AML-193 (cell line): ENCODE measurements around the gene GIMAP5.
A peak's percentile ranks its signal among the peaks of the same experiment; 100 is the strongest.
"Not testable (repeated sequence)": the region's sequence is repeated elsewhere in the genome, so short reads cannot be mapped to it uniquely, and the experiment has no call there.

Experiments used
- DNase-seq, 2 experiments: peaks; one replicate each; lab custom pipeline; 2025; lab: John Stamatoyannopoulos, UW

GIMAP5 gene

DNA sequence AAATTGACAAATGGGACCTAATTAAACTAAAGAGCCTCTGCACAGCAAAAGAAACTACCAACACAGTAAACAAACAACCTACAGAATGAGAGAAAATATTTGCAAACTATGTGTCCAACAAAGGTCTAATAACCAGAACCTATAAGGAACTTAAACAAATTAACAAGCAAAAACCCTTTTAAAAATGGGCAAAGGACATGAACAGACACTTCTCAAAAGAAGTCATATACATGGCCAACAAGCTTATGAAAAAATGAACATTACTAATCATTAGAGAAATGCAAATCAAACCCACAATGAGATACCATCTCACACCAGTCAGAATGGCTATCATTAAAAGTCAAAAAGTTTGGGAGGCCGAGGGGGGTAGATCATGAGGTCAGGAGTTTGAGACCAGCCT, 36.9 kb downstream of the GIMAP5 start:
- DNase-seq = not testable (repeated sequence)

DNA sequence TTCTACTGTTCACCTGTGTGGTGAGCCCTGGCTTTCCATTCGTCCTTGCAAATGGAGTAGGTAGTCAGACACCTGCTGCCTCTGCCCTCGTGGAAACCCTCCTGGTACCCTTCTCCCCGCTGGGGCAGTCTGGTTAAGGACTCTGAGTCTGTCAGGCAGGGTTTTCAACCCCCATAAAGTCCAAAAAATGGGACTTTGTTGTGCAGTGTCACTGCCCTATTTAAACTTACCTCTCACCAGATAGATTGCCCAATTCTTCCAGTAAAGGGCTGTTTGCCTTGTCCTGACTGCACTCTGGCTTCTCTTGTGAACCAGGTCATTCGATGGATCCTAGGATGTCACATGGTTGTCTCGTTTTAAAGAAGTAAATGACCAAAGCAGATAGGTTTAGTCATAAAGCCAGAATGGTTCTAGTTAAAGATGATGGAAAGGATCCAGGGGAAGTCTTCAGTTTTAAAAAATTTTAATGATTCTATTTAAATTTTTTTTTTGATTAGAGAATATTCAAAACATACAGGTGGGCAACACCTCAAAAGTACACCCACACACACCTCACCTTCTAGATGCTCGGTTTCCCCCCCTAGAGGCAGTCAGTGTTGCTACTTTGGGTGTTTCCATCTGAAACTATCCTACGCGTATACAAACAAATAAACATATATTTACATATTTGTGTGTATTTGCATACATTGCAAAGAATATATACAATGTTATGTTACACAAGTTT, 41.0 kb downstream of the GIMAP5 start:
- no peak for DNase-seq

DNA sequence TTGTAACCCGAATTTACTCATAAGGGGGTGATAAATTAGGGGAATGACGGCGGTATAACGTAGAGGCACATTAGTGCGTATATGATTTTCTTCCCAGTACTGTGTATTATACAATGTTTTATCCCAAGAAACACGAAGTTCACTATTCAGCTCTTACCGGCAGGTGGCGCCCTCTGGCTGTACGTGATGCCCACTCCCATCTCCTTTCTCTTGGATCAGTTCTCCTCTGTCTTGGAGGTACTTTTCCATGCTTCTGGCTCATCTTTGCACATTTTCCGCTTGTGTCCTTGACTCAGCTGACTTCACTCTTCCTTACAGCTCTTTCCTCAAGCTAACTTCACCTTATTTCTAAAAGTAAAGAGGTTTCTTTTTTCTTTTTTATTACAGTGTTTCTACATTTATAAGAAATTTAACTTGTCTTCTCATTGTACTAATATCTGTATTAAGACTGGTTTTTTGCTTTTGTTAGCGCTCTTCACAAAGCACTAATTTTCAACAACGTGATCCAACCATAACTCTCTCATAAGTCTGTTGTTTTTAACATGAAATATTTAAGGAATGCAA, 41.6 kb downstream of the GIMAP5 start:
- DNase-seq = peak; percentile 53 to 62

DNA sequence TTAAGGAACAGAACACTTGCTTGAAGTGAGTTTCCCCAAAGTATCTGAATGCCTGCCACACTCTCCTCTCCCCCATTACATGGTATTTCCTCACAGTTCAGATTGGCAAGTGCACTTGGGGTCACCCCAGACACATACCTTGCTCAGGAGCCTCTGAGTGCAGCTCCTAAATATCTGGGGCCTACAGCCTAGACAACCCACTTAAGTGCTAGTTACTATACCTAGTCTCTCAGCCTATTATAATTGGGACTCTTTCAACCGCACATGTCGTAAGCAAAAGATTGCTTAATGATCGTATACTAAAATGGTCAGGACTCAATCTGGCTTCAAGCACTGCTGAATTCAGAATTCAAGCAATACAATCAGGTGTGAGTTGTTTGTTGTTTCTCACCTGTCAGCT, 43.1 kb downstream of the GIMAP5 start:
- DNase-seq = peak; percentile 32 to 45

DNA sequence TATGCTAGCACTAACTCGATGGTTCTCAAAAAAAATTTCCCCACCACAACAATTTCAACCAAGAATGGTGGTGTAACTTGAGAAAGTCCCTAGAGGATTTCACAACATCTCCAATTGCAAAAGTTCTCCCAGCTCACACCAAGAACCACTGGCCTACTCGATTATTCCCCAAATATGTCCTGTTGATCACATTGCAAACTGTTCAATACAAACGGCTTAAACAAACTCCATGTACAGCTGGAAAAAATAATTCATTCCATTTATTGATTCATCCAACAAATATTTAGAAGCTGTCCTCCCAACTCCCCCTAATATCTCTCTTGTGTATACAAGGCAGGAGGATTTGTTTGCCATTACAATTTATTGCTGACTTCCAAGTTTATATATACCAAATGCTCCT, 43.9 kb downstream of the GIMAP5 start:
- DNase-seq = peak; percentile 42 to 47

DNA sequence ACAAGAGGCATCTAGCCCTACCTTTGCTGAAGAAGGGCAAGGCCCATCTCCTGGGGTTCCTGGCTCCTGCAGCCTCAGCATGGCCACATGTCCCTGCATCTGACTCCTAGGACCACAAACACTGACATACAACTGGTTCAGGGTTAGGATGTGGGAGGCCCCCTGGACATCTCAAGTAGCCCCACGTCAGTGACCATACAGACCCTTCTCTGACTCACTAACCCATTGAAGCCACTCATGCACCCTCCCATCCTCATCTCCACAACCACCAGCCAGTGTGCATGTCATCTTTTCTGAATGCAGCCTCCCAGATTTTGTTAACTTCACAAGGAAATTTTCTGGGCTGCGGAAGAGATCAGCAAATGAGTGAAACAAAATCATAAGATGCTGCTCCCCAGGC, 44.7 kb downstream of the GIMAP5 start:
- no peak for DNase-seq

DNA sequence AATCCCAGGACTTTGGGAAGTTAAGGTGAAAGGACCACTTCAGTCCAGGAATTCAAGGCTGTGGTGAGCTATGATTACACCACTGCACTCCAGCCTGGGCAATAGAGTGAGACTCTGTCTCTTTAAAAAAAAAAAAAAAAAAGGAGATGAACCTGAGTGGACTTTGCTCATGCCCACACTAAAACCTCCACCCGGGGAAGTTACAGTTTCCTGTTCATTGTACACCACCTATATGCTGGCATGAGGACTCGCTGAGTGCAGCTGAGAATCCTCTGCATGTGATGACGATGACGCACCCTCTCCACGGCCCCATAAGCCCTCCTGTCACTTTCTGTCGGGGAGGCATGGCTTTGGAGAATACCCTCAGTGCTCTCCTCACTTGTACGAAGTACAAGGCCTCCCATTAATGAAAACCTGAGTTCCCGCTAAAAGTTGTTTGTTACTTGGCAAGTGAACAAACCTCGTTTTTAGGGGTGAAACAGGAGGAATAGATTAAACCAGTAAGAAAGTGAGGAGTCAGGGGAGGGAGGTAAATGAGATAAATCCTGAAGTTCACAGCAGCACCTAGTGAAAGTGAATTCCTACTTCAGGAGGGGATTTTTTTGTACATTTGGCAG, 47.0 kb downstream of the GIMAP5 start:
- no peak for DNase-seq

DNA sequence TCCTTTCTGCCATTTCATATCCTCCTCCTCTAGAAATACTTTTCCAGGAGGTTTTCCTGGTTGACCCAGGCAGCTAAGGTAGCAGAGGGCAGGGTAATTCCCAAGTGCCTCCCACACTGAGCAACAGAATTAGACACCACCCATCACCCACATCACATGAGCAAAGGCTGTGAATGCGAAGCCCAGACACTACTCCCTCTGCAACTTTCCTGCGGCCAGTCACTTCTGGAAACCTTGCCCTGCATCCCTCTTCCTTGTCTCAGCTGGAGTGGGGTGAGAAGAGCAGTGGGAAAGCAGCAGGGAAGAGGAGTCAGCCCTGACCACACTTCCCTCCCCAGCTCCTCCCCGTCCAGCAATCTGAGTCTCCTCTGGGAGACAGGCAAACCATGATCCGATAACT, 47.7 kb downstream of the GIMAP5 start:
- DNase-seq = no peak

DNA sequence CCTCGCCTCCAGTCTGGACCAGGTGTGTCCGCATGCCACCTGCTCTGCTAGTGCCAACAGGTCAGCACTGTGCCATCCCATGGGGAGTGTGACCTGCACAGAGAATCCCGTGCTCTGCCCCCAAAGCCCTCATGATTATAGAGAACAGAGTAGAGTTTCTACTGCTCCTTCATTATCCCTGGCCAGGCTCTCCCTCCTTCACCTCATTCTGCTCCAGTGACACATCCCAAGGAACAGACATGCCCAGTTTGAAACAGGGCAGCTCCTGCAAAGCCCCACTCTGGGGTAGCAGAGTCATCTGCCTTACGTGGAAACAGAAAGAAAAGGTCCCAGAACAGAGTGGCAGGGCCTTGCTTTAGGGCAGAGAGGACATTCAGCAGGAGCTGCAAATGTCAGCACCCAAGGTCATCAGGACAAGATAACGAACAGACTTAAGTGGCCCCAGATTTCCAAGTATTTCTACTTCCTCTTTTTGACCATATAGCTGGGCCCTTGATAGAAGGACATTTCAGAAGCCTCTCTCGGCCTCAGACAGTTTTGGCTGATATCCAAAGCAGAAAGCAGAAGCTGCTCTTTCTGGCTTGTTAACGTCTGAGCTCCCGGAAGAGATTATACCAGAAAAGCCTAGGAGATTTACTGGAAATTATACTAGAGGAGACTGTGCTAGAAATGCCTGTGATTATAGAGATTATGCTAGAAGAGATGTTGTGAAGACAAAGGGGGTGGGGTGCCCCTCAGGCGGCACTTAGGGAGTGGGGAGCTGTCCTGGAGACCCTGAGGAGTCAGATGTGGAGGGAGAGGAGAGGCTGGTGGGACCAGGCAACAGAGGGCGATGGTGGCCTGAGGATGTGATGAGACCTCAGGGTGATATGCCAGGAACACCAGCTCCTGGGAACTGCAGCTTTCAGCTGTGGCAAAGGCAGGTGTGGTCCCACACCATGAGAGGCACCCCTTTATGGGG, 50.4 kb downstream of the GIMAP5 start:
- DNase-seq = peak; percentile 95 to 98

DNA sequence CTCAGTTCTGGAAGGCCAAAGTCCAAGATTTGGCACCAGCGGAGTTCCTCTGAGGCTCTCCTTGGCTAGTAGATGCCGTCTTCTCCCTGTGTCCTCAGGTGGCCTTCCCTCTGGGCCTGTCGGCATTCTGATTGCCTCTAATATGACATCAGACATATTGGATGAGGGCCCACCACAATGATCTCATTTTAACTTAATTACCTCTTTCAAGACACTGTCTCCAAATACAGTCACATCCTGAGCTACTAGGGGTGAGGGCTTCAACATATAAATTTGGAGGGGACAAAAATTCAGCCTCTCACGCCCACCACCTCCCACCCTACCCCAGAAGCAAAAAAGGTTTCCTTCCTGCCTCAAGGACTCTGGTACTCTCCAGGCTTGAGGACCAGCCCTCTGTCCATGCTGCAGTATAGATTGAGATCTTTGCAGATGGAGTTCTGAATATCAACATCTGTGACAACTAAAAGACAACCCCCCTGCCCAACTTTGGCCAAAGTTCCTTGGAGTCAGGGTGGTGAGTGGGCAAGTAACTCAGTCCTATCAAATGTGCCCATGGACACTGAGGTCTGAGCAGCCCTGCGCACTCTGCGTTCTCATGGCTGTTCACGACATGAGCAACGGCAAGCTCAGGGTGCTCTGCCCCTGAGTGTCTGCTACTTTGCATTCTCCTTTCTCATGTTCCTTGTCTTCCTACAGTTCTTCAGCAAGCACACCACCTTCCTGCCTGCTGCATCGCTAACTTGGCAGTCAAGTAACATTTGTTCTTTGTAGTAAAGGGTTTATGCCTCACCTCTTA, 51.5 kb downstream of the GIMAP5 start:
- no peak for DNase-seq

DNA sequence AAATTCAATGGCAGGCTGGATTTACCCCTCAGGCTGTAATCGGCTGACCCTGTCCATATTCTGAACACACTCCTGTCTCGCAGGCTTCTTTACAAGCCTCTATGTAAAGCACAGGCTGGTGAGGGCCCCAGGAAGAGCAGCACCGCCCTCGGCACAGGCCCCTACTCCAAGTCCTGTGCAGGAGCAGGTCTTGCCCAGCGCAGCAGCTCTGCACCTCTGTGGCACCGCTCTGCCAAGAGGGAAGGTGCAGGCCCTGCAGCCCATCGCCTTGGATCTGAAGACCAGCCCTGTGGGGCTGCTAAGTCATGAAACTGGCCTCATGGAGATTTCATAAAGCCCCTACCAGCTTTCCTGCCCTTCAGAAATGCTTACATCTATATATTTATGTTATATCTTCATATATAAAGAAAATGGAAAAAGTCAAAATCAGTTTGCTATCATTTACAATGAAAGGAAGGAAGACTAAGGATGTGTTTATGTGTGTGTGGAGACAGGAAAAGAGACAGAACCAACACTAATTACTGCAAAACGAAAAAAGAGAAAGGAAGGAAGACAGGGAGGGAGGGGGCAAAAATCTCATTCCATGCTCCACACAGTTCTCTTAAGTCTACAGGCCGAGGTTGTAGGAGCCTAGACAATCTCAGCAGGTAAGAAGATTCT, 53.3 kb downstream of the GIMAP5 start:
- DNase-seq = no peak

DNA sequence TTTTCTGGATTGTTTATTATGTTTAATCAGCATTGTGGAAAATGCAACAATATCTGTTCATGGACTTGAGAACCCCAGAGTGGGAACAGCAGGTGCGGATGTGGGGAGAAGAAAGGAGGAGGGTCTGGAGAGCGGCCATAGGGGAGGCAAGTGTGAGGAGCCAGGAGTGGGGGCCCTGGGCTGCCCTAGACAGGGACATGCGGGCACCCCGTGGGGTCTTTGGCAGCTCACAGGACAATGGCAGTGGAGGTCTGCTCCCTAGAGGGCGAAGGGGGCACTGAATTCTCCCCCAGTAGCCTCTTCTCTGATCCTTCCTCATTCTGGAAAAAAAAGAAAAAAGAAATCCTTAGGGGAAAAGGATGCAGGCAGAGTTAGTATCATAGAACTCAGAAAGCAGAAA, 54.1 kb downstream of the GIMAP5 start:
- no peak for DNase-seq

DNA sequence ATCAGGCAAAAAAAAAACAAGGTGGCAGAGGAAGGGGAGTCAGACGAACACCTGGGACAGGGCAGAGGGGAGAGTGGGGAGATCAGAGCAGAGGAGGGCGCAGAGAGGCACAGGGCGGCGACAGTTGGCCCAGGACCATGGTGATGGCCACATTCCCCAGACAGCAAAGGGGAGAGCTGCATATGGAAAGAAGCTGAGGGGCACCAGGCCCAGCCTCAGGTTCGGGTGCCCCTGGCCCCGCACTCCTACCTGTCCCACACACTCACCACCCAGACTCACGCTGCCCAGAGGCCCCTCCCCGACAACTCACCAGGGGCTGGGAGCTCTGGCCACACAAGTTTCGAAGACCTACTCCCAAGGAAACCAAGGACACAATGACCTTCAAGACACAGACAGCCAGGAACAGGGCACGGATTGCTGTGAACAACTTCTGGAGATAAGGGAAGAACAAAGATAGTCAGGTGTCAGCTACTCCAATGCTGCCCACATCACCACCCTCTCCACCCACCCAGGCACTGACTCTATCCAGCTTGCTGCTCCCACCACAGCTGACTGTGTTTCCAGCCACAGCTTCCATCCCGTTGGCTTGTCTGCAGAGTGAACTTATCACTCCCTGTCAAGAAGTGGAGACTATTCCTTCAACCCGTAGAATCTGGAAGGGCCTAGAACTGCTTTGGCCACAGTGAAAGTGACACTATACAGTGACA, 54.7 kb downstream of the GIMAP5 start:
- no peak for DNase-seq
